HG02973 (cell line): ENCODE measurements around the gene SCGB1D1.

Source experiments
- ATAC-seq: cut with Tn5 transposase; IDR thresholded peaks from one replicate; pipeline ENCODE4 v1.9.1; 2021; ENCODE audit warnings: moderate library complexity; ENCODE audit not compliant: unreplicated experiment

Gene SCGB1D1

DNA sequence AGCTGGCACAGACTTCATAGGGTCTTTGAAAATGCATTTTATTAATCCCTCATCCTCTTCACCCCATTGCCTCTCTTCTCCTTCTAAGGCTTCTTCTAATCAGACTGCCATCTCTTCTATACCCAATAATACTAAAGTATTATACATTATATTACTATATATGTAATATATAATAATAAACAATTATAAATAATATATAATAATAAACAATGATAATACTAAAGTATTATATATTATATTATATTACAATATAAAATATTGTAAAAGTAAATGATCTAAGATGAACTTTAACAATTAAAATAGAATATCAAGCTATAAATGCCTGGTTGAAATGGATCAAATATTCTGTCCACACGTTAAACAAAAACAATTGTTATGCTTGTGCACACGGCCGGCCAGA, 31.5 kb downstream of the SCGB1D1 start:
- no peak for ATAC-seq

DNA sequence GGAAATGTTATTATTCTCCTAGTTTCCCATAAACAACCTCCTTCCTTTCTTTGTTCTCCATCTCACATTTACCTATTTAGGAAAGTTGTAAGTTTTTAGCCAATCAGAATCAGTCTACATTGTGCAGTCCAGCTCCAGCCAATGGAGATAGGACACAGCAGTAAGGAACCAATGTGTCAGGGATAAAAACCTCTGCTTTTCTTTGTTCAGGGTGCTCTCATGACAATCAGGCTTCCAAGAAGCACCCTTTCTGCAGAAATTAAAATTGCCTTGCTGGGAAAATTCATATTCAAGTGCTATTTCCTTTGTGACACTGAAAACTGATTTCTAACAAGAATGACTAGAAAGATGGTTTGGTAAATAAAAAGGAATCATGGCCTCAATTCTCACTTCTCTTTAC, 33.1 kb downstream of the SCGB1D1 start:
- no peak for ATAC-seq

DNA sequence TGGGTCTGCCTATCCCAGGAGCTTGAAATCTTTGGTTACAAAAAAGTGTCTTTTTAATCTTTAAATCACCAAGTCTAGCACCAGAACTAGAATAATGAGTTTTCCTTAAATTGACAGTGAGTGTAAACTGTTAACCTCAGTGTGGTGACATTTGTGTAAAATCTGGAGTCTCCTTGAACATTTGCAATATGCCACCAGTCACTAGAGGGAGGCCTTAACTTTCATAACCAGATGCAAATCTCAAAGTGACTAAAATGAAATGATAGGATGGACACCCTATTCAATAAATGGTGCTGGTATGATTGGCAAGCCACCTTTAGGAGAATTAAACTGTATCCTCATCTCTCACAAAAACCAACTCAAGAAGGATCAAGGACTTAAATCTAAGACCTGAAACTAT, 43.7 kb downstream of the SCGB1D1 start:
- ATAC-seq, result no peak

DNA sequence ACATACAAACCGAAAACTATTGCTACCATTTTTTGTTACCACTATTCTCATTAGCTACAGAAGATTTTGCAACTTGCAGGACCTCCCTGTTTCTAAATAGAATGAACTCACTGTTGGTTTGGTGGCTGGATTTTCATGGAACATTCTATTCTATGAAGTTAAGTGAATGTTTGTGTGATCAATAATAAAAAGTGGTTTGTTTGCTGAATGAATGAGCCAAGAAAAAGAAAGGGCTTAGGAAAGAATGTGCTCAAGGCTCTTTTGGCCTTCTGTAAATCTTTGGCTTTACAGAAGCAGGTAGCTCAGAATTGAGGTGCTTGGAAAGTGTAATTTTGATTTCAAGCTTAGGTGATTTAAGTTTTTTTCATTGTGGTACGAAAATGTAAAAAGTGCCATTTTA, 46.2 kb downstream of the SCGB1D1 start:
- no peak for ATAC-seq

DNA sequence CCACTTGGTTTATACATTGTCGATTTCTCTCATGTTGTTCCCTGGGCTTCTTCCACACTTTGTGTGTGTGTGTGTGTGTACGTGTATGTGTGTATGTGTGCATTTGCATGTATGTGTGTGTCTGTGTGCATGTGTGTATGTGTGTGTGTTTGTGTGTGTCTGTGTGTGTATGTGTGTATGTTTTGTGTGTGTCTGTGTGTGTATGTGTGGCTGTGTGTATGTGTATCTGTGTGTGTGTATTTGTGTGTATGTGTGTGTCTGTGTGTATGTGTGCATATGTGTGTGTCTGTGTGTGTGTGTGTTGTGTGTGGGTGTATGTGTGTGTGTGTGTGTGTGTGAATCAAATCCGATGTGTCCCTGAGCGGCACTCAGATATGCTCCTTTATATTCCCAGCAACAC, 47.5 kb downstream of the SCGB1D1 start:
- no peak for ATAC-seq

DNA sequence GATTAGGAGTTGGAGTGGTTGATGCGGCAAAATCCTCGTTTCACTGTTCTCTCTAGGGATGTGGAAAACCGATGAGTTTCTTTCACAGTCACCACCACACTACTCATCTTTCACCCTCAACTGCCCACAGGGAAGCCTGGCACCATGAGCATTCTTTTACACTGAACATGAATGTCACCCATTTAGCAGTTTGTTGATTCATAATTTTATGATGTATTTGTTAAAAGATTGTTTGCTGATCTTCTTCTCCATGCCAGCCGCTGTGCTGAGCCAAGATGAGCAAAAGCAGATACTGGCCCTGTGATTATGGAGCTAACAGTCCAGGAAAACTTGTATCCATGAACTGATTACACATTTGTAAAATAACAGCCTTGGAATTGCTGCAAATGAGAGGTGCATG, 48.1 kb downstream of the SCGB1D1 start:
- ATAC-seq, result no peak

DNA sequence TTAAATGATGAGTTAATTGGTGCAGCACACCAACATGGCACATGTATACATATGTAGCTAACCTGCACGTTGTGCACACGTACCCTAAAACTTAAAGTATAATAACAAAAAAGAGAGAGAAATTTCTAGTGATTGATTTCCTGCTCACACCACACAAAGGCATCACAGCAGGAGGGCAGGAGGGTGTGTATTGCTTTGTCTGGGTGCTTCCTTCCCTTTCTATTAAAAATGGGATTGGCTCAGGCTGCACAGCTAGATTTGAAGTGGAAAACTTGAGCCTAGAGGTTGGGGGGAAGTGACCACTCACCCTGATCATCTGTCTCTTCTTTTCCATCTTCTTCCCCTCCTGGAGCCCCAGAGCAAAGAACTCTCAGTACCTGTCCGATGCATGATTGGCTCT, 51.1 kb downstream of the SCGB1D1 start:
- no peak for ATAC-seq

DNA sequence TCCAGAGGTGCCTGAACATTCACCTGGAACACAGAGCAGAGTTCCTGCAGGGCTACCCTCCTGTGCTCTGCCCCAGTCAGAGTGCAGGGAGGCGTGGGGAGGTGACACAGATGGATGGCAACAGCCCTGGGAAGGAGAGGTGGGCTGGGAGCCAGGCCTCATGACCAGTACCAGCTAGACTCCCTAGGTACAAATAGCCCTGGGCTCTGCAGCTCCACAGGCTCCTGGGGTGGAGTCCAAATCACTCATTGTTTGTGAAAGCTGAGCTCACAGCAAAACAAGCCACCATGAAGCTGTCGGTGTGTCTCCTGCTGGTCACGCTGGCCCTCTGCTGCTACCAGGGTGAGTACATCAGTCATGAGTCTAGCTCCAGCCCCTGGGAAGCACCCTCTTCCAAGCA, 52.0 kb downstream of the SCGB1D1 start, which contains the start of gene SCGB1D2:
SCGB1D2 (plus strand) TSS at position 219 of the 400 bp plus-strand sequence; CDS start at position 288, 69 bp downstream.
- no peak for ATAC-seq
